Right atrium auricular region (tissue), 2 donors: Measurements from ENCODE around the gene DNM2. TPM values are rescaled to one million over a fixed set of nuclear protein-coding genes. Genes with fewer than 3 reads are reported as not detected.

Experiments
- DNase-seq: peaks from one replicate; pipeline ENCODE4 v3.0.0-alpha.2; 2019; ENCODE audit warnings: low spot score
- H3K27ac ChIP-seq, 2 donors: fragments of 200-600 bp; sonication (generic); 1 replicate in 1 of 2; 2 replicates in 1 of 2; pipeline ENCODE4 v1.5.1; 2016 to 2019
- H3K27me3 ChIP-seq, 2 donors: fragments of 200-600 bp; sonication (generic); one replicate each; pipeline versions ENCODE4 v1.5.1 to v1.6.0; 2017 to 2019
- H3K36me3 ChIP-seq: fragments of 200-600 bp; sonication (generic); one replicate; pipeline ENCODE4 v1.5.1; 2016
- H3K4me1 ChIP-seq, 2 donors: fragments of 200-600 bp; sonication (generic); one replicate each; pipeline versions ENCODE4 v1.5.1 to v1.6.0; 2017 to 2019
- H3K4me3 ChIP-seq, 2 donors: fragments of 200-600 bp; sonication (generic); 1 replicate in 1 of 2; 2 replicates in 1 of 2; pipeline ENCODE4 v1.5.1; 2017 to 2019; ENCODE audit warnings: mild to moderate bottlenecking in 1 of 2, moderate library complexity in 1 of 2
- H3K9me3 ChIP-seq, 2 donors: fragments of 200-600 bp; sonication (generic); one replicate each; pipeline ENCODE4 v1.5.1; 2019
- CTCF ChIP-seq, 2 donors: fragments of 200-600 bp; sonication (generic); IDR thresholded peaks; one replicate each; pipeline ENCODE4 v1.5.1; 2019; ENCODE audit warnings: antibody characterized with exemption in 2 of 2
- total RNA-seq, 2 donors: library from RNA; depleted of rRNA; stranded (reverse); fragments of >200 nt; gene quantifications; one replicate each; pipeline ENCODE4 v1.1.0, GENCODE V29; 2016

The DNM2 gene
- total RNA-seq, 2 donors from 2014 or later = 111 to 144 TPM

- peaks cover 0 to 60% of the 10 kb centered on the region in 2 donors for H3K4me1 ChIP-seq
- H3K27me3 ChIP-seq = no peaks in the 10 kb centered on the region
- TF ChIP-seq CTCF (IDR thresholded peaks at IDR 0.05) = peak in 1 of 2 donors; percentile 61
- DNase-seq = peak; percentile 79
- peaks cover 28% of the 10 kb centered on the region for H3K36me3 ChIP-seq
- peak overlapping the region; percentile 93 to 95 for H3K27ac ChIP-seq
- no peaks in the 10 kb centered on the region for H3K9me3 ChIP-seq
- peak overlapping the region; percentile 5 to 28 for H3K4me3 ChIP-seq
These were observed 51.9 kb downstream of the DNM2 start for GRCh38 chr19:10769533-10770491.

GRCh38 chr19:10773969-10774368, 56.1 kb downstream of the DNM2 start:
- no peaks in the 10 kb centered on the region for H3K9me3 ChIP-seq
- H3K4me1 ChIP-seq = peaks cover 0 to 19% of the 10 kb centered on the region in 2 donors
- H3K27ac ChIP-seq = no peak overlapping the region
- H3K4me3 ChIP-seq = no peak overlapping the region
- no peak for TF ChIP-seq CTCF (IDR thresholded peaks at IDR 0.05)
- H3K27me3 ChIP-seq = no peaks in the 10 kb centered on the region
- H3K36me3 ChIP-seq = peaks cover 69% of the 10 kb centered on the region
- DNase-seq = no peak

GRCh38 chr19:10774893-10775292, 57.0 kb downstream of the DNM2 start:
- Histone ChIP-seq H3K27ac (no peak overlapping the region), H3K9me3 (no peaks in the 10 kb centered on the region), H3K4me3 (no peak overlapping the region), H3K4me1 (peaks cover 0 to 14% of the 10 kb centered on the region in 2 donors), H3K27me3 (no peaks in the 10 kb centered on the region), H3K36me3 (peaks cover 78% of the 10 kb centered on the region)
- DNase-seq = no peak
- TF ChIP-seq CTCF (IDR thresholded peaks at IDR 0.05) = no peak

- Histone ChIP-seq H3K4me3 (no peak overlapping the region), H3K27ac (no peak overlapping the region), H3K4me1 (peaks cover 0 to 17% of the 10 kb centered on the region in 2 donors), H3K9me3 (no peaks in the 10 kb centered on the region), H3K36me3 (peaks cover 97% of the 10 kb centered on the region), H3K27me3 (no peaks in the 10 kb centered on the region)
- TF ChIP-seq CTCF (IDR thresholded peaks at IDR 0.05) = no peak
- DNase-seq = no peak
These were observed 59.2 kb downstream of the DNM2 start for GRCh38 chr19:10776900-10777650.

- peaks cover 97% of the 10 kb centered on the region for H3K36me3 ChIP-seq
- peaks cover 0 to 17% of the 10 kb centered on the region in 2 donors for H3K4me1 ChIP-seq
- DNase-seq = peak; percentile 85
- H3K27ac ChIP-seq = peak overlapping the region; percentile 65 to 74
- no peaks in the 10 kb centered on the region for H3K27me3 ChIP-seq
- no peak overlapping the region for H3K4me3 ChIP-seq
- TF ChIP-seq CTCF (IDR thresholded peaks at IDR 0.05) = no peak
- no peaks in the 10 kb centered on the region for H3K9me3 ChIP-seq
These were observed 62.5 kb downstream of the DNM2 start for GRCh38 chr19:10780368-10780767.
